GM18519 (cell line): ENCODE data around the gene PPFIA1.
"Not testable (repeated sequence)": the region's sequence is repeated elsewhere in the genome, so short reads cannot be mapped to it uniquely, and the experiment has no call there.

ENCODE experiments used
- ATAC-seq: cut with Tn5 transposase; IDR thresholded peaks from one replicate; pipeline ENCODE4 v1.9.1; 2021; ENCODE audit warnings: mild to moderate bottlenecking, moderate library complexity; ENCODE audit not compliant: unreplicated experiment, low FRiP score

Gene PPFIA1

GRCh38 chr11:70250876-70251658 lies 19.4 kb upstream of the PPFIA1 start:
- no peak for ATAC-seq

- no peak for ATAC-seq
These were observed 18.7 kb upstream of the PPFIA1 start for GRCh38 chr11:70251659-70252321.

DNA sequence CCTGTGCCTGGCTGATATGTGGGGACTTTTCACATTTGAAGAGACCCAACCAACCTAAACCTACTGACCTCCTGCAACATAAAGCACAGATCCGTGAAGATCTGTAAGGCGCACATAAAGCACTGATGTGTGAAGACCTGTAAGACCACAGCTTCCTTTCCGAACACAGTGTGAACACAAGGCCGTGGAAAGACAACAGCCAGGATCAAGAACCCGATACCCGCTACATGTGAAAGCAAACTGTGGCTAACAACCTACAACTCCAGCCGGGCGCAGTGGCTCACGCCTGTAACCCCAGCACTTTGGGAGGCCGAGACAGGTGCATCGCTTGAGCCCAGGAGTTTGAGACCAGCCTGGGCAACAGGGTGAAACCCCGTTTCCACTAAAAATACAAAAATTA lies 17.6 kb upstream of the PPFIA1 start:
- ATAC-seq = no peak

DNA sequence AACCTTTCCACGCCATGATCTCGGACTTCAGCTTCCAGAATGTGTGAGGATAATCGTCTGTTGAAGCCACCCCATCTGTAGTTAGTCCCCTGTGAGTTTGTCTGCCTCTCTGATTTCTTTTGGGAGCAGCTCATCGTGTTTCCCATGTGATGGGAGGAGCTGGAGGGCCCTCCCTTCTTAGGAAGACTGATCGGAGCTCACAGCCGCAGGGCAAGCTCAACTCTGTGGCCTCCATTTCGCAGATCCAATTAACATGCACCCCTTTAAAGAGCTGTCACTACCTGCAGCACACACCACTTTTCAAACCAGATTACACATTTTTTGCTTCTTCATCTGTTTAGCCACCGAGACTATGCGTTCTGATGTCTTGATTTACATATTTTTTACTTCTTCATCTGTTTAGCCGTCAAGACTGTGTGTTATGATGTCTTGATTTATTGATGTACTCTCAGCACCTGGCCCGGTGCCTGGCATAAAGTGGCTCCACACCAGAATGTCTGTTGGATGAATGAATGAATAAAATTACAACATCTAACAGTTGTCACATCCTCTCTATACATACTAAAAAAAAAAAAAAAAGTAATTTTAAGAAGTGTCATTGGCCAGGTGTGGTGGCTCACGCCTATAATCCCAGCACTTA lies 14.9 kb upstream of the PPFIA1 start:
- ATAC-seq = no peak

- ATAC-seq = not testable (repeated sequence)
These were observed 11.4 kb upstream of the PPFIA1 start for GRCh38 chr11:70259077-70259476.

GRCh38 chr11:70262951-70263350 lies 7.5 kb upstream of the PPFIA1 start:
- no peak for ATAC-seq

- no peak for ATAC-seq
These were observed 7.1 kb upstream of the PPFIA1 start for GRCh38 chr11:70263363-70263762.

DNA sequence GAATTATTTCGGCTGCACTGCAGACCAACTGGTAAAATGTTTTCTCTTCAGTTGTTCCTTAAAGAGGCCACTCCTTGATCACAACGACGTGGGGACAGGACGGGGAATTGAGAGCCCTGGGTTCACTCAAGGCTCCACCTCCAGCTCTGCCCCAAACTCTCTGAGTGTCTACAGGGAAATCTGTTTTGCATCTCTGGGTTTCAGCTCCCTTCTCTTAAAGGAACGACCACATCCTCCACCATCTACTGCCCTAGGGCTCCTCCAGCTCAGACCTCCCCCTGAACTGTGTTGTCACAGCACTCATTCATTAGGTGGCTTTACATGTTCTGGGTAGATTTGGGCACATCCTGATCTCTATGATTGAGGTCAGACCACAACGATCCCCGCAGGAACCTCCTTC lies 5.1 kb upstream of the PPFIA1 start:
- ATAC-seq = no peak

- ATAC-seq = no peak
These were observed 3.0 kb upstream of the PPFIA1 start for GRCh38 chr11:70267405-70267950.

GRCh38 chr11:70268526-70268925 lies 2.0 kb upstream of the PPFIA1 start:
- ATAC-seq = no peak

GRCh38 chr11:70270877-70271648 lies 573 bp downstream of the PPFIA1 start:
- peak; percentile 24 for ATAC-seq

DNA sequence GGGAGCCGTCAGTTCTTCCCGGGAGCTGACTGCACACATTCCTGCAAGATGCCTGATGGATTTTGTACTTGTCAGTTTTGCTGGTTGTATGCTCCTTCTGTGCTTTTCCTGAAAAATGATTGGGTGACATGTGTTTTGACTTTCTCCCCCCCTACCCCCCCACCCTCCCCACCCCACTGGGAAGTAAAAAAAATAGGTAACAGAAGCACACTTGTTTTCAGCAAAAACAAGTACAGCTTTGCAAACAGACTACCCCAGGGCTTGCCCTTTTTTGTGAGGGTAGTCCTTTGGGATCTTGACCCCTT lies 1.1 kb downstream of the PPFIA1 start:
- ATAC-seq = no peak

DNA sequence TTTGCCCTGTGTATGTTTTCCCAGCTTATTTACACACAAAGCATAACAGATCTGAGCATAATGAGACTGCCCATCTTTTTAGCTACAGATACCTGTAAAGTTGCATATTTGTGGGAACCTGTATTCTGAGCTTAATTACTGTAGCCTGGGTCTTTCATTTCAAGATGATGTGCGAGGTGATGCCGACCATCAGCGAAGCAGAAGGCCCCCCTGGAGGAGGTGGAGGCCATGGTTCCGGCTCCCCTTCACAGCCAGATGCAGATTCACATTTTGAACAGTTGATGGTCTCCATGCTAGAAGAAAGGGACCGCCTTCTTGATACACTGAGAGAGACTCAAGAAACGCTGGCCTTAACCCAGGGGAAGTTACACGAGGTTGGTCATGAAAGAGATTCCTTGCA lies 1.5 kb downstream of the PPFIA1 start:
- ATAC-seq = no peak

DNA sequence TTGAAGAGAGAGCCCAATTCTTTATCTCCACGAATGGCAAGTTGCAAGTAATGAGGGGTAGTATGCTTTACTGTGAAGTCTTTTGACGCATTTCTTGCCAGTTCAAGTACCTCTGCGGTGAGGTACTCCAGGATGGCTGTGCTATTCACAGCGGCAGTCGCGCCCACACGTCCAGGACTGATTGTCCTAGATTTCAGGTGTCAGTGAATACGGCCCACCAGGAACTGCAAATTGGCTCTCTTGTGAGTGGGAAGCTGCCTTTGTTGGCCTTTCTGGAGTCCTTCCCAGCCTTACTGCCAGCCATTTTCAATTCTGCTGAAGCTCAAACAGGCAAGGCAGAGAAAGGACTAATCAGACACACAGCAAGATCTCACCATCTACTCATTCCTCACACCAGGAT lies 8.5 kb downstream of the PPFIA1 start:
- ATAC-seq = no peak

- no peak for ATAC-seq
These were observed 10.7 kb downstream of the PPFIA1 start for GRCh38 chr11:70281156-70281609.

DNA sequence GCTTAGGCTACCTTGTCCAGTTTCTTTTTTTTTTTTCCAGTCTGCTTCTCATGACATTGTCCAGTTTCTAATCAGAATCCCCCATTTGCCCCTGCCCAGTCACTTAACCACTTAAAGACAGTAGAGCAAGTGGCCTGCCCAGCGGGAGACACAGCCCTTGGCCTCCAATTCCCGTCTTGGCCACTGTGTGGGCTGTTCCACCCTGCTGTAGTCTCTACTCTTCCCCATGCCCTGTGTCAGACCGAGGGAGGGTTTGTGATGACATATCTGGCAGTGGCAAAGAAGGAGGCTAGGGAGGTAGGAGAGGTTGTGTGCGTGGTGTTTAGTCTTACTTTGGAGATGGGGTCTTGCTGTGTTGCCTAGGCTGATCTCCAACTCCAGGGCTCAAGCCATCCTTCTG lies 11.5 kb downstream of the PPFIA1 start:
- ATAC-seq = no peak

DNA sequence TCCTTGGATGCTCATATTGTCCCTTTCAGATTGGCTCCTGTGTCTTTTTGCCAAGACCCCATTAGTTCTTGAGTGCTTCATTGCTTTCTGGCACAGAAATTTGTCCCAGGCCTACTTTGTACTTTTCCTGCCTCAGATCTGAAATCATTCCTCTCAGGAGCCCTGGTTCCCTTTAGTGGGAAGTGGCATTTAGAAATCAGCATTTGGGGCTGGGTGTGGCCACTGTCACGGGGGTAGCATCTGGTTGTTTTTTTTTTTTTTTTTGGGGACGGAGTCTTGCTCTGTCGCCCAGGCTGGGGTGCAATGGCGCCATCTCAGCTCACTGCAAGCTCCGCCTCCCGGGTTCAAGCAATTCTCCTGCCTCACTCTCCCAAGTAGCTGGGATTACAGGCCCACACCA lies 18.2 kb downstream of the PPFIA1 start:
- no peak for ATAC-seq

DNA sequence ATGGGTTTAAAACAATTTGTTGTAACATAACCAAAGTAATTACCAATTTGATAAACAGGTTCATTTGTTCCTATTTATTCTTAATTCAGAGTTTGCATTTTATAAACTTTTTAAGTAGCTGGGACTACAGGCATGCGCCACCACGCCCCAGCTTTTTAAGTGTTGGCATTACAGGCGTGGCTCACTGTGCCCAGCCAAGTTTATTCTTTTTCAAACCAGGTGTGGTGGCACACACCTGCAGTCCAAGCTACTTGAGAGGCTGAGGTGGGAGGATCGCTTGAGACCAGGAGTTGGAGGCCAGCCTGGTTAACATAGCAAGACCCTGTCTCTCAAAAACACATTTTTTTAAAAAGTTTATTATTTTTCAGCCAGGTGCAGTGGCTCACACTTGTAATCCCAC lies 19.1 kb downstream of the PPFIA1 start:
- ATAC-seq = no peak

- ATAC-seq = no peak
These were observed 20.0 kb downstream of the PPFIA1 start for GRCh38 chr11:70290361-70291065.

DNA sequence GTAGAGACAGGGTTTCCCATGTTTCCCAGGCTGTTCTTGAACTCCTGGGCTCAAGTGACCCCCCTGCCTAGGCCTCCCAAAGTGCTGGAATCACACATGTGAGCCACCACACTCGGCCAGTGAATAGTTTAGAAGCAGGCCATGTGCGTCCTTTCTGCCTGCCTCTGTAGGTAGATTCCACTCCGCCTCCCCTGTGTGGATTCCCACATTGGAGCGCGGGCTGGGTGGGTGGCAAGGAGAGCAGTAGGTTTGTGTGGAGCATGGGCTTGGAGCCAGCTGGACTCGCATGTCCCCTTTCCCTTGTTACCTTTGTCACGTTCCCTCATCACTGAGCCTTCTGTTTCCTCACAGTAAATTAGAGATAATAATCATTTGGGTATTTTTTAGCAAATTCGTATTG lies 21.7 kb downstream of the PPFIA1 start:
- no peak for ATAC-seq
